ENCODE measurements around the gene SULT2B1.

GRCh38 chr19:48630296-48631063 lies 78.5 kb downstream of the SULT2B1 start:
- no peak for TF ChIP-seq GATA2 (IDR thresholded peaks at IDR 0.05; ENCODE audit: low read depth, low read length)
- no peak for TF ChIP-seq GATA3 (IDR thresholded peaks at IDR 0.05; ENCODE audit: low read depth, low read length)

All from SH-SY5Y (cell line).